Right kidney (tissue), 9 donors: ENCODE results near the gene LINC00237.

ENCODE experiments used
- DNase-seq: peaks from one replicate; pipeline ENCODE4 v3.0.0-alpha.2; 2016
- long read RNA-seq, 8 donors: transcript quantifications; one replicate each; lab custom pipeline, GENCODE V29; 2026

The LINC00237 gene
- long read RNA-seq, donor 1 = 0 reads
- long read RNA-seq, donor 2 = 0 reads
- long read RNA-seq, donor 3 = 0 reads
- long read RNA-seq, donor 4 = 0 reads
- long read RNA-seq, donor 5 = 0 reads
- long read RNA-seq, donor 6 = 0 reads
- long read RNA-seq, donor 7 = 0 reads
- long read RNA-seq, donor 8 = 0 reads

DNA sequence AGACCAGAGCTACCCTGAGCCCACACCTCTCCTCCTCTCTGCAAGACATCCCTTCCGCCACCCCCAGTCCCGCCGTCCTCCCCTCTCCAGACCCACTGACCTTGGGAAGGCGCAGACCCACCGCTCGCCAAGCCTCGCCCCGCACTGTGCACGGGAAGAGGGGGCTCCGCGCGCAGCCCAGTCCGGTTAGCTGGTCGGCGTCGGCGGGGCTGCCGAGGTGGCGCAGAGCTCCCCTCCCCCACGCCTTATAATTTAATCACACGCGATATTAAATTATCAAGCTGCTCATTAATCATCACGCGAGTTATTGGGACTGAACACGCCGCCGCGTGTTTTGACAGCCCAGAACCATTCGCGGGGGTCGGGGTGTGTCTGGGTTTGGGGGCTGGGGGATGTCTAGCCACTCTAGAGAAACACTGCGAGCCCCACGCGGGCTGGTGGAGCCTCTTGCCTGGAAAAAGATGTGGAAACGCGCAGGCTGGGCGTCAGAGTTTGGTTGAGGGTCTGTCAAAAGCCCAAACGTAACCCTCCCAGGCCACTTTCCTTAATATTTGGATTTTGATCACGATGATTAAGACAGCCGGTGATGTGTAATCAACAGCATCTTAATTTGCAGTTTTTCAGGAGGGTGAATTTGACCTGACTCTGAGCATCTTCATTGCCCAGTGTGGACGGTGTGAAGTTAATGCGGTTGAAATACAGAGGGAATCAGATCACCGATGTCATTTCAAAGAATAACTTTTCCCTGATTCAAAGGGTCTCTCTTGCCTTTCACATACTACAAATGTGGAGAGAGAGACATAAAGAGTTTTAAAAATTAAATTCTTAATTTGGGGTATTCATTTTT, at the start of gene LINC00237:
TSS of gene LINC00237 (minus strand) at position 188 of the 847 bp plus-strand sequence.
- DNase-seq = peak; percentile 49

DNA sequence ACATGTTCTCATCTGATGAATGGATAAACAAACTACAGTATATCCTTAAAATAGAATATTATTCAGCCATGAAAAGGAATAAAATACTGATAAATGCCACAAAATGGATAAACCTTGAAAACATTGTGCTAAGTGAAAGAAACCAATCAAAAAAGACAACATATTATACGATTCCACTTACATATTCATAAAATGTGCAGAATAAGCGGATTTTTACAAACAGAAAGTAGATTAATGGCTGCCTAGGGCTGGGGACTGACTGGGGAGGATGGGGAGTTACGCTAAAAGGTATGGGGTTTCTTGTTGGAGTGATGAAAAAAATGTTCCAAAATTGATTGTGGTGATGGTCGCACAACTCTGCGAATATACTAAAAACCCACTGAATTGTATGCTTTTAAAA, 49.1 kb upstream of the LINC00237 start:
- DNase-seq = no peak

DNA sequence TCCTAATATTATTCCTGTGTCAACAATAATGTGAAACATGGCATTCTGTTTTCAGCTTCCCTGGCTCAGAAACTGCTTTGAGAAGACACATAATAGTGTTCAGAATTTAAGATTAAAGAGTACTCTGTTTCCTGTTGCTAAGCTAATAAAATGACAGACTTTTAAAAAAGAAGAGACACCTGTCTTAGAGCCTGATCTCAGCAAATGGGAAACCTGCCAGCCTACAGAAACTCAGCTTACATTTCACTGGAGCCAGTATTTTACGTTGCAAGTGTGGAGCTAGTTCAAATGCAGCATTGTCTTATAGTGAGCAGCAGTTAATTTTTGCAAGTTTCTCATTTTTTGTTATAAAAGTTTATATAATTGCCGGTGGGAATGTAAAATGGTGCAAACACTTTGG, 48.5 kb upstream of the LINC00237 start:
- DNase-seq = no peak

DNA sequence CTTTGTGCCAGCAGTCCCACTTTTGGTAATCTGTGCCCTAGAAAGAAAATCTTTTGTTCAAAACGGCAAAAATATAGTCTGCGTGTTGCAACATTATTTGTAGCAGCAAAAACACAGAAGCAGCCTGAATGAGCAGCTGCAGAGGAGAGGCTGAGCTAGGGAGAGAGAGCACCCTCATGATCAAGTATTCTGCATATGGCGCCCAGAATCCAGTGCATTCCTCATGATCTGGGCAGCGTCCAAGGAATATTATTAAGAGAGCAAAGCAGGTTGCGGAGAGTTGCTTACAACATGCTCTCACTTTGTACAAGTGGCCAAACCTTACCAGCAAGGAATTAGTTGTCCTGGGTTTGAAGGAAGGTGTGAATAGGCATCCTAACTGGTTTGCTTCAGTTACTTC, 45.6 kb upstream of the LINC00237 start:
- no peak for DNase-seq

DNA sequence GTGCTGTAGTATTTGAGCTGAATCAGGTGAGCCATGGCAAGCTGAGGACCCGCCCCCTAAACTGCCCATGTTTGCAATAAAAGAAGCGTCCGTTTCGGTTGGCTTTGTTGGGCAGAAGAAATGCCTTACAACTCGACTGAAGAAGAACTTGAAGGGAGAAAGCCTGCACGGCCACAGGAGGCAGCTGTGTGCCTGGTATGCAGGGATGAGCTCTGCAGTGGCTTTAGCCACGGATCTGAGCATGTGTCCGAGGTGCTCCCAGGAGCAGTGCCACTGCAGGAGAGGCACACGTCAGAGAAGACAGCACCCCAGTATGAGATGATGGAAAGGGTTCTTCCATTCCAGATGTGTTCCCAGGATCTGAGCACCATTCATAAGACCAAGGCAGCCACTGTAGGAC, 43.2 kb upstream of the LINC00237 start:
- DNase-seq = no peak

DNA sequence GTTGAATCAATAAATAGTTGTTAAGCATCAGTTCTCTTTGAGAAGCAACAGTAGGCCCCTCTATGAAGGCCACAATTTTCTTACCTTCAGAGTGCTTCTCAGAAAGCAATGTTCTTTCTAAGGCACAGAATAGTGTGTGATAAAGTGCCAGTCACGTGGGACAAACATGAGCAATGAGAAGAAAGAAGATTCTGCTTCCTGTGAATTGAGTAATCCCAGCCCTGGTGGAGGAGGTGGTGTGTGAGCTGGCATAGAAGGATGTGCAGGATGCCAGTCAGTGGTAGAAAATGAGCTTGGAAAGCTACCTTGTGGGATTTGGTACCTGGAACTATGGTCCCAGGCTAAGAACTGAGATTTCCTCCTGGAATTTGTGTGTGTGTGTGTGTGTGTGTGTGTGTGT, 41.4 kb upstream of the LINC00237 start:
- no peak for DNase-seq

DNA sequence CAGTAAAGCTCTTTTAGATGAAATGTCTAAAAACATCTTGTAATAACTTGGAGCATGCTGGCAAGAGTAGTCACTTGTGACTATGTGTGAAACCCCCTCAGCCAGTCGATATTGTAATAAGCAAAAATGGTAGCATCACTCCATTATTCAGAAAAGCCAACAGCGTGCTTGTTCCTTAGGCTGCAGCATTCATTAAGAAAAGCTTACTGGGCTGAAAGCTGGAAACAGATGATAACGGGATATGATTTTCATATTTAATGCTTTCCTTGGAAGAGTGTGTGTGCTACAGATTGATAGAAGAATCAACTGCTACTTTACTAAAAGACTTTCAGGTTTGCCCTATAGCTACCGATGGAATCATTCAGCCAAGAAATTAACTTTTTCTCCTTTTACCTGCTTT, 40.1 kb upstream of the LINC00237 start:
- no peak for DNase-seq

DNA sequence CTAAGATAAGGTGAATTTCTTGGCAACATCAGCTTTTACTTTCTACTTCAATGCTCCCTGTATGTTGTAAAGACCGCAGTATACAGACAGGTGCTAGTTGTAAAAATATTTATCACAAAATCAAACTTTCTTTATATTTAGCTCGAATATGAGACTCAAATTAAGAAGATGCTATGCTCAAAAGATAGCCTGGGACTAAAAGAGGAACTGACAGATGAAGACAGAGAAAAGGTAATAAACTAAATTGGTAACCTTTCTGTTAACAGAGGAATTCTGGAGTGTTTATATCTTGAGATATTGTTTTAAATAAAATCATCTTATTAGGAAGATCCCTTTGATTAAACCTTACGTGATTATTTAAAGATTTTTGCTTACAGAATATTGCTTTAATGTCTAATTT, 39.3 kb upstream of the LINC00237 start:
- DNase-seq = no peak

DNA sequence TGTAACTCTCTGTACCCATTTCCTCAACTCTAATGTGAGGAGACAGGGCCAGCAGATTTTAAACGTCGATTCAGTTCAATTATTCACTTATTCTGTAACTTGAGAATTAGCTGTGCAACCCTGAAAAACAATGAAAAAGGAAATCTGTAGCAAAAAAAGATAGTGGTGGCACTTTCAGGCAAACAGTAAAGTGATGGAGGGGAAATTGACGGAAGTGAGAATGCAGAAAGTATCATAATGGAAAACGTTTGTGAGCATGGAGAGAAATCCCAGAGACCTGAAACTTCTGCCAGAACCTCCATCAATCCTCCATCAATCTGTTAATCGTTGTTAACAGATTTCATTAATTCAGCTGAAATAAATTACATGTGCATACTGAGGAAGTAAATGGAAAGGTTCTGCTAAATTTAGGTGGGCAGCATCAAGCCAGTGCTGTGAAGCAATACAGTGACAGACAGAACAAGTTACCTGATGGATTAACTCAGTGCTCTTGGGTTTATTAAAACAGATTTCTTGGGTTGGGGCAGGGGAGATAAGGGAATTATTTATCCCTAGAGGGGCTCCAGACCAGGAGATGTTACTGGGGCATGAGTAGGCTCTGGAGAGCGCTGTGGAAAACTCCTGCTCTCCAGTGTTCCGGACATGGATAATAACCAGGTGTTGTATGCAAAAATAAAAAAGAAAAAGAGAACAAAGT, 37.2 kb upstream of the LINC00237 start:
- no peak for DNase-seq

DNA sequence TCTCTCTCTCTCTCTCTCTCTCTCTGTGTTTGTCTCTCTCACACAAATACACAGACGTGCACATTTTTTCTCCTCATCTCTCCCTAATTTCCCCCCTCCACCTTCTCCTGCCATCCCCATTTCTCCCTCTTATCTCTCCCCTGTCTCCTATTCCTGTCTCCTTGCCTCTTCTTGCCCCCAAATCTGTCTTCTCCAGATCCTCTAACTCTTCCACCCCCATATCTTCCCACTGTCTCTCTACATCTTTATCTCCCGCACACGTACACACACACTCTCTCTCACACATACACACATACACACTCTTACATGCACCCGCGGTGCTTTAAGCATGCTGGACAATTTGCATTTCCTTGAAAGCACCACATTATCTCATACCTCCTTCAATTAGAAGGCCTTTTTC, 35.7 kb upstream of the LINC00237 start:
- DNase-seq = no peak

DNA sequence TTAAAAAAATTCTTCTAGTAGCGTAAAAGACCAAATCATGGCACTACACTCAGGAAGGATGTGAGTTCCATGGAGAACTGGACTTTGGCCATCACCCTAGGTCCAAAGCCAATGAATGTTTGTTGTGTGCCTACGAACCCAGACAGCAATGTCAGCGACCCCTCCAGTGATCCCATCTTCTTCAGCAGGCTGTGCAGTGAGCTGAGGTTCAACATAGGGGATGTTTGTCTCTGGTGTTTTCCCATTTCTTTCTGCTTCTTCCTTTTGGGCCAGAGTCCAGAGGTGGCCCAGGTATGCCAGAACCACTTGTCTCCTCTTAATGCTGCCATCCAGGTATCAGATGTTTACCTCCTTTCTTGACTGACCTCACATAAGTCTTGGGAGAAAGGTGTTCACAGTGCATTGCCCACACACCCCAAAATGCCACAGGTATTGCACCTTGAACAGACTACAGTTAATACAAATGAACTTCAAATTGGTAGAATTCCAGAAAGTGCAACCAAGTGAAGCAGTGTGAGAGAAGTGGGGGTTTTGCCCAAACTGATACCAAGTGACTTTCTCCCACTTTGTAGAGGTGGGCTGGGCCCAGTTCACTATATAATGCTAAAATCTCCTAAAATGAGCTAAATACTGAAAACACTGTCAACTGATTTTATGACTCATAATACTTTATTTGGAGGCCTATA, 33.9 kb upstream of the LINC00237 start:
- DNase-seq = no peak

DNA sequence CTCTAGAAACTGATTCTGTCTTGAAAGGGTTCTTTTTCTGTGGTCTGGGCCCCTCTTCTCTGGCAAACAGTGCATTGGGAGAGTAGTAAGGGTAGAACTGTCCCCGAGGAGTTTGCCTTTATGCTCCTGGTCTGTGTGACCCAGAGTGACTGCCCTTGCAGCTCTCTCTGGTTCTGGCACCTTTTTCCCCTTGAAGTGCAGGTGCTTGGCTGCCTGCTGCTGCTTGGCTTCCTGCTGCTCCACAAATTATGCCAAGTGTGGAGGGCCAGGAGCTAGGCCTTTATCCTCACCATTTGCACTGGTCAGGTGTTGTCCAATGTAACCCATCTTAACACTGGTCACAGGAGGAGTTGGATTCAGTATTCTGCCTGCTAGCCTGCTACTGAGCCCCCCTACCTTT, 30.9 kb upstream of the LINC00237 start:
- DNase-seq = no peak

DNA sequence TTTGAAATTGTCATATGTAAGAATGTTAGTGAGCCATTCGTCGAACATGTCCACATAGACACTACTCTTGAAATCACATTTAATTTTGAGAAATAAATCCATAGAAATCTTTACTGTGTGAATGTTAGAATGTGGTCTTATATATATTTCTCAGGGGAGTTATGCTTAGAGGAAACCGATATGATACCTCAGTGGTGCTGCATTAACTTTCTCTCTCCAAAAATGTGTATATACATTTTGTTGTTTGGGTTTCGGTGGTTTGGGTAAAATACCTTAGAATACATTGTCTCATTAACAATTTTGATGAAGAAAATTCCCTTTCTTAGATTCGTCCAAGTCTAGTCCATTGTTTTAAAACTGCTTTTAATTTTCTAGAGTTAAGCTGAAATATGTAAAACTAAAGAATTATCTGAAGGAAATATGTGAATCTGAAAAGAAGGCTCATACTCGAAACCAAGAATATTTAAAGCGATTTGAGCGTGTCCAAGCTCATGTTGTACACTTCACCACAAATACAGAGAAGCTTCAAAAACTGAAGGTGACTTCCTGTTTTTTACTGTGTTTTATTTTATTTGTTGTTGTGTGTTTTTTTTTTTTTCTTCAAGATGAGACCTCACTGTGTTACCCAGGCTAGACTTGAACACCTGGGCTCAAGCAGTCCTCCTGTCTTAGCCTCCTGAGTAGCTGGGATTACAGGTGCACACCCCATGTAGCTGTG, 30.0 kb upstream of the LINC00237 start:
- DNase-seq = no peak

DNA sequence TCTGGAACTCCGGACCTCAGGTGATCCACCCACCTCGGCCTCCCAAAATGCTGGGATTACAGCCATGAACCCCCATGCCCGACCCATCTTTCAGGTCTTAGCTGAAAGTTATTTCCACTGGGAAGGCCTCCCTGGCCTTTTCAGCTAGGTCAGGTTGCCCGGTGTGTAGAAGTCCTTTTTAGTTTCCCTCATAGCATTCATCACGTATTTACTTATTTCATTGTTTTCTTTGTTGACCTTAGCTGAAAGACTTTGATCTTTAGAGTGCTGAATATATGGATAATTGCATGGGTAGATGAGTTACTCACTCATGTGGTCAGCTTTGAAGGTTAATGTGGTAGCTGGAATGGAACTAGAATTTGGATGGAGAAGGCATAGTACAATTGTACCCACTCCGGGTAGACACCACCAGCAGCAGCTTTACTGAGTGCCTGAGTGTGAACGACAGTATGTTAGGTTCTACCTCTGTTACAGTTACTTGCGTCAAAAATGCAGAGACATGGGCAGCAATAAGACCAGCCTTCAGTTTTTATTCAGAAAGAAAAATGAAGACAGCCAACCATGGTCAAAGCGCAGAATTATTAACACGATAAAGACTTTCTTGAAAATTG, 28.8 kb upstream of the LINC00237 start:
- DNase-seq = no peak

DNA sequence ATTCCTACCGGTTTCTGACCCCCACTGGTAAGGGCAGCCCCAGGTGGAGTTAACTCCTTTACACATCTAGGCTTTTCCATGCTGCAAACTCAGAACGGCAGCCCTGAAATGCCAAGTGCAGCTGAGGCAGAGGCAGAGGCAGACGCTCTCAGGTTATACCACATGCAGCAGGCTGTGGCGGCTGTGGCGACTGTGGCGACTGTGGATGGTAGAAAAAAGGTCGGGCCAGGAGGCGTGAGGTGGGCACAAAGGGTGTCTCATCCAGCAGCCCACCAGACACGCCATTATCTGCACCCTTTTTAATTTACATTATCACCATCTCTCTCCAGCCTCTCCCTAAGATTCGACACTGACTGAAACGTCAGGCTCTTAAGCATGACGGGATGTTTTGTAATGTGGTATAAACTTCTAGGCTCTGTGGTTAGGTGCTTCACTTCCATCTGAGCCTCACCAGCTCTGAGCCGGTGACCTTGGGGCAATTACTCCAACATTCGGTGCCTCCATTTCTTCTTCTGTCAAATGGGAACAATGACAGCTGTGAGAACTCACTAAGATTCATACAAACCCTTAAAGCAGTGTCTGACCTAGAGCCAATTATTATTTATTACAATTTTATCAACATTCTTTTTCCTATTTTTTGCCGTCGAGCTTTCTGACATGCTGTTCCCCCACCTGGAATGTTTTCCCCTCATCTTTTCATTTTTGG, 27.9 kb upstream of the LINC00237 start:
- DNase-seq = no peak

DNA sequence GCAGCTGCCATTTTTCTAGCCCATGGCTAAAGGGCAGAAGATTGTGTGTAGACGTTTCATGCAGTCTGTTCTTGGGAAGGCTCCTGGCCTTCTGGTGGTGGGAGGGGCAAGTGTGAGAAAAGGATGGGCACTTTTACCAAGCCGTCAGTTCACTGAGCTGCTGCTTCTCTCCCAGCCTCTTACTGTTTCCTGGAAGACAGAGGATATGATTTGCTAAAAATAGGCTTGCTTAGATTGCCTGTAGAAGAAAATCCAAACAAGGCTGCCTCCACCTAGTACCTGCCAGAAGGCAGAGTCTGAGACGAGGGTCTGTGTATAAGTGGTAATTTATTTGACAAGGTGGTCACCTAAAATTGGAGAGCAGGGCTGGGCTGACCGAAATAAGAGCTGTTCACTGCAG, 27.2 kb upstream of the LINC00237 start:
- DNase-seq = no peak

DNA sequence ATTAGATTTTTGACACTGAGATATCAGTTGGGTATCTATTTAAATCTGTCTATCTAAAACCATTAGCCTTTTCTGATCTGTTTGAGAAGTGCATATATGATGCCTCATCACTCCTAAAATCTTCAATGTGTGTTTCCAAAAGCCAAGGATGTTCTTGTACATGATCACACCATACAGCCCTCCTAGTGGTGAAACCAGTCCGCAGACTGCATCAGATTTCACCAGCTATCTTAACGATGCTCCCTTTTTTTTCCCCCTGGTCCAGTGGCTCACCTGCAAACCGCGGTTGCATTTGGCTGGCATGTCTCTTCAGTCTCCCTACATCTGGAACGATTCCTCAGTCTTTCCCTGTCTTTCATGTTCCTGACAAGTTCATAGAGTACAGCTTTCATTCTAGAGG, 23.7 kb upstream of the LINC00237 start:
- no peak for DNase-seq

DNA sequence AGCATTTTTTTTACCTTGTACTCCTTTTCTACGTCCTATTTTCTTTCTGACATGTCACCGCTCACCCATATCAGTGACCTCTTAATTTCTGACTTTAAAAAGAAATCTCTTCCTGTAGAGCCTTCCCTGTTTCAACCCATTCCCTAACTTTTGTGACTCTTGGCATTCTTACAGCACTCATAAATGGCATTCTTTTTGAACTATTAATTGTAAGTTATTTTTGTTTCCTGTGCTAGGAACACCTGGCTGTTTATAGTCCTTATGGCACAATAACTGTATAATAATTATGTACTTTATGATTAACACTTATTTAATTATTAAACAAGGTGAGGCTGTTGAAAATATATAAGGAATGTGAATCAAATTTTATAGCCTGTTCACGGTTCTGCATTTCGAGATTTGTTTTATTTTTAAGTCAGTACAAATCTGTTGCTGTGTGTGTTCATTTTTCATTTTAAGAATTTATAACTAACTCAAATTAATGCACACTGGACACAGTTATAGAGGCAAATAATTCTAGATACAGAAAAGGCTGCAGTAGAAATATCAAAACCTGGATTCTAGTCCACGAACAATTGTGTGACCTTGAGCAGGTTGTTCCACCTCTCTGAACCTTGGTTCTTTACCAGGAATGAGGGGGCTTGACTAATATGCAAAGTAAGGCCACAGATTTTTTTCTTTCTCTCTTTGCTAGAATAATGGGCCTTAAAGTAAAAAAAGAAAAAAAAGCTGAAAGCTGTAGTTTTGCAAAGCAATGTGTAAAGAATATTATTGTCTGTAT, 21.2 kb upstream of the LINC00237 start:
- DNase-seq = no peak

DNA sequence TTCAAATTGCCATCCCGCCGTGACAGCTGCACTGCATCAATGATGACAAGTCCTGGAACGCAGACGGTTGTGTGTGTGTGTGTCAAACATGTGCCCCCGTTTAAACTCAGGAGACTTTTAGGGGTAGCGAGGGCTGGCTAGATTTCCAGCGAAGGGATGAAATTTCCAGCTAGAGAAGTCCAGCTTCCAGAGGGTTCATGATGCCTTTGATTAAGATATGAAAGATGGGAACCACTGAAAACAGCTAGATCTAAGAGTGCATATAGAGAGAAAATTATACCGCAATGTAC, 20.4 kb upstream of the LINC00237 start:
- no peak for DNase-seq

DNA sequence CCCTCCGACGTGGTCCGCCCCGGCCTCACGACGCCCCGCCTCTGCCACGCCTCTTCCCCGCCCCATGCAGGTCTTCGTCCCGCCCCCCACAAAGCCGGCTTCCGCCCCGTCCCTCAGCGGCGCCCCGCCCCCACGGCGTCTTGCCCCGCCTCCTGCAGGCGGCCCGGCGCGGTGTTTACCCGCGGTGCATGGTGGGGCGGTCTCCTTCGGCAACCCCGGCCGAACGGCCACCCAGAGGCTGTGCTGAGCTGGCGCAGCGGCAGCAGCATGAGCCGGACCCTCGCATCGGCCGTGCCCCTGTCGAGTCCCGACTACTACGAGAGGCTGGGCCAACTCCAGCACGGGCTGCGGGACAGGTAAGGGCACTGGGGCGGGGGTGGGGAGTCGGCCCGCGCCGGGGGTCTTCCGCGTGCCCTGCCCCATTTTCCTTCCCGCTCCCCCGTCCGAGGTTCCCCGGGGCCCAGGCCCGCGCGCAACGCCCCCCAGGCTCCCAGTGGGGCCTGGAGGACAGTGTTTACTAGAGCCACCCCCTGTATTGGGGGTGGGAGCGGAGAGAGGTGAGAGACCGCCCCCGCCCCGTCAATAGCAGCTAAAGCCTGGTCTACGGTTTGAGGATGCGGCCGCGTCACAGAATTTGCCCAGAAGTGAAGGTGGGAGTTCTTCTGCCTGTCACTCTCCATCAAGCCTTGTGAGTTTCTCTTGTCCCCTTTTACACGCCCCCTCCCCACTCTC, 19.9 kb upstream of the LINC00237 start, which contains the start of gene KIZ:
TSS of gene KIZ (plus strand) at position 234 of the 732 bp plus-strand sequence. CDS start at position 268, 34 bp downstream.
- peak; percentile 83 for DNase-seq
